ENCODE results near the gene OSBPL10.
"Not testable (repeated sequence)": the region's sequence is repeated elsewhere in the genome, so short reads cannot be mapped to it uniquely, and the experiment has no call there.

DNA sequence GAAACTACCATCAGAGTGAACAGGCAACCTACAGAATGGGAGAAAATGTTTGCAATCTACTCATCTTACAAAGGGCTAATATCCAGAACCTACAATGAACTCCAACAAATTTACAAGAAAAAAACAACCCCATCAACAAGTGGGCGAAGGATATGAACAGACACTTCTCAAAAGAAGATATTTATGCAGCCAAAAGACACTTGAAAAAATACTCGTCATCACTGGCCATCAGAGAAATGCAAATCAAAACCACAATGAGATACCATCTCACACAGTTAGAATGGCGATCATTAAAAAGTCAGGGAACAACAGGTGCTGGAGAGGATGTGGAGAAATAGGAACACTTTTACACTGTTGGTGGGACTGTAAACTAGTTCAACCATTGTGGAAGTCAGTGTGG lies 34.6 kb upstream of the OSBPL10 start:
- TF ChIP-seq EZH2 (IDR thresholded peaks at IDR 0.05; ENCODE audit: insufficient read depth, low read length), result not testable (repeated sequence)
- TF ChIP-seq, protein P1, sequence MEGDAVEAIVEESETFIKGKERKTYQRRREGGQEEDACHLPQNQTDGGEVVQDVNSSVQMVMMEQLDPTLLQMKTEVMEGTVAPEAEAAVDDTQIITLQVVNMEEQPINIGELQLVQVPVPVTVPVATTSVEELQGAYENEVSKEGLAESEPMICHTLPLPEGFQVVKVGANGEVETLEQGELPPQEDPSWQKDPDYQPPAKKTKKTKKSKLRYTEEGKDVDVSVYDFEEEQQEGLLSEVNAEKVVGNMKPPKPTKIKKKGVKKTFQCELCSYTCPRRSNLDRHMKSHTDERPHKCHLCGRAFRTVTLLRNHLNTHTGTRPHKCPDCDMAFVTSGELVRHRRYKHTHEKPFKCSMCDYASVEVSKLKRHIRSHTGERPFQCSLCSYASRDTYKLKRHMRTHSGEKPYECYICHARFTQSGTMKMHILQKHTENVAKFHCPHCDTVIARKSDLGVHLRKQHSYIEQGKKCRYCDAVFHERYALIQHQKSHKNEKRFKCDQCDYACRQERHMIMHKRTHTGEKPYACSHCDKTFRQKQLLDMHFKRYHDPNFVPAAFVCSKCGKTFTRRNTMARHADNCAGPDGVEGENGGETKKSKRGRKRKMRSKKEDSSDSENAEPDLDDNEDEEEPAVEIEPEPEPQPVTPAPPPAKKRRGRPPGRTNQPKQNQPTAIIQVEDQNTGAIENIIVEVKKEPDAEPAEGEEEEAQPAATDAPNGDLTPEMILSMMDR (IDR thresholded peaks at IDR 0.05; ENCODE audit: insufficient read depth, low read depth, low read length), result not testable (repeated sequence)

Data from astrocyte (in vitro differentiated cells and primary cell).